HG02610 (cell line): ENCODE measurements around the gene BTBD9.
A peak's percentile ranks its signal among the peaks of the same experiment; 100 is the strongest.

Experiments used
- ATAC-seq: cut with Tn5 transposase; IDR thresholded peaks from one replicate; pipeline ENCODE4 v1.9.1; 2021; ENCODE audit warnings: mild to moderate bottlenecking, moderate library complexity; ENCODE audit not compliant: unreplicated experiment

Gene BTBD9

GRCh38 chr6:38400101-38400500 lies 239.6 kb downstream of the BTBD9 start:
- no peak for ATAC-seq

GRCh38 chr6:38396209-38396608 lies 243.5 kb downstream of the BTBD9 start:
- ATAC-seq: no peak

GRCh38 chr6:38393986-38394385 lies 245.7 kb downstream of the BTBD9 start:
- no peak for ATAC-seq

- no peak for ATAC-seq
These were observed 247.8 kb downstream of the BTBD9 start for GRCh38 chr6:38391626-38392579.

- ATAC-seq: no peak
These were observed 248.5 kb downstream of the BTBD9 start for GRCh38 chr6:38391206-38391605.

GRCh38 chr6:38389875-38390274 lies 249.9 kb downstream of the BTBD9 start:
- ATAC-seq: no peak

- no peak for ATAC-seq
These were observed 251.8 kb downstream of the BTBD9 start for GRCh38 chr6:38387971-38388370.

- ATAC-seq: no peak
These were observed 252.3 kb downstream of the BTBD9 start for GRCh38 chr6:38387461-38387860.

- ATAC-seq: no peak
These were observed 260.9 kb downstream of the BTBD9 start for GRCh38 chr6:38378801-38379200.

GRCh38 chr6:38375937-38376336 lies 263.8 kb downstream of the BTBD9 start:
- ATAC-seq: no peak

GRCh38 chr6:38375341-38375740 lies 264.4 kb downstream of the BTBD9 start:
- no peak for ATAC-seq

GRCh38 chr6:38371881-38372280 lies 267.8 kb downstream of the BTBD9 start:
- ATAC-seq: no peak

GRCh38 chr6:38370653-38371601 lies 268.8 kb downstream of the BTBD9 start:
- no peak for ATAC-seq

- no peak for ATAC-seq
These were observed 272.5 kb downstream of the BTBD9 start for GRCh38 chr6:38367231-38367630.

GRCh38 chr6:38366234-38366633 lies 273.5 kb downstream of the BTBD9 start:
- ATAC-seq: no peak

GRCh38 chr6:38364775-38365174 lies 275.0 kb downstream of the BTBD9 start:
- ATAC-seq: no peak

- ATAC-seq: no peak
These were observed 275.6 kb downstream of the BTBD9 start for GRCh38 chr6:38364127-38364526.

- ATAC-seq: no peak
These were observed 284.2 kb downstream of the BTBD9 start for GRCh38 chr6:38355519-38355918.

GRCh38 chr6:38354905-38355304 lies 284.8 kb downstream of the BTBD9 start:
- peak; percentile 70 for ATAC-seq

GRCh38 chr6:38354037-38354381 lies 285.7 kb downstream of the BTBD9 start:
- no peak for ATAC-seq

GRCh38 chr6:38353310-38354036 lies 286.3 kb downstream of the BTBD9 start:
- ATAC-seq: no peak
